HepG2 (cell line): Measurements from ENCODE around the gene IWS1. TPM values are rescaled to one million over a fixed set of nuclear protein-coding genes. Genes with fewer than 3 reads are reported as not detected.
A peak's percentile ranks its signal among the peaks of the same experiment; 100 is the strongest.

Experiments
- HMG20B ChIP-seq: conservative IDR thresholded peaks from 2 replicates; pipeline ENCODE4 v1.6.1; 2016; ENCODE audit warnings: missing genetic modification reagents, missing compliant biosample characterization
- KLF12 ChIP-seq: sonication (generic); formaldehyde crosslinking; IDR thresholded peaks from 2 replicates; pipeline ENCODE4 v1.4.0; 2020; ENCODE audit warnings: missing genetic modification reagents, borderline replicate concordance
- MAFG ChIP-seq: sonication (generic); formaldehyde crosslinking; IDR thresholded peaks from 2 replicates; pipeline ENCODE4 v1.5.1; 2020; ENCODE audit warnings: mild to moderate bottlenecking, missing genetic modification reagents
- NR1H2 ChIP-seq: sonication (generic); formaldehyde crosslinking; IDR thresholded peaks from 2 replicates; pipeline ENCODE4 v1.8.1; 2022; ENCODE audit warnings: low read depth, missing genetic modification reagents, borderline replicate concordance
- RORA ChIP-seq: sonication (generic); formaldehyde crosslinking; IDR thresholded peaks from 2 replicates; pipeline ENCODE4 v1.5.0; 2020; ENCODE audit warnings: mild to moderate bottlenecking, missing genetic modification reagents, moderate library complexity
- SALL1 ChIP-seq: sonication (generic); formaldehyde crosslinking; IDR thresholded peaks from 2 replicates; pipeline ENCODE4 v1.8.0; 2022; ENCODE audit warnings: mild to moderate bottlenecking, missing genetic modification reagents
- TOPORS ChIP-seq: sonication (generic); formaldehyde crosslinking; IDR thresholded peaks from 2 replicates; pipeline ENCODE4 v1.8.0; 2023; ENCODE audit warnings: mild to moderate bottlenecking, missing genetic modification reagents
- XRCC5 ChIP-seq: fragments of 200-400 bp; formaldehyde crosslinking; optimal IDR thresholded peaks from 2 replicates; pipeline ENCODE3; 2017; ENCODE audit warnings: mild to moderate bottlenecking, low read length
- ZKSCAN1 ChIP-seq: fragments of 150-350 bp; IDR thresholded peaks from 2 replicates; pipeline ENCODE4 v1.6.1; 2014; ENCODE audit warnings: low read length
- ZNF383 ChIP-seq: sonication (generic); formaldehyde crosslinking; IDR thresholded peaks from 2 replicates; pipeline ENCODE4 v1.4.0; 2020; ENCODE audit warnings: missing genetic modification reagents, mild to moderate bottlenecking, borderline replicate concordance
- polyA plus RNA-seq, 8 experiments: library from polyadenylated mRNA; depleted of rRNA in 3 of 8; stranded (reverse) in 7 of 8; unstranded in 1 of 8; fragments of >200 nt; fragmentation: Illumina TruSeq in 4 of 8; extraction: Trizol in 4 of 8; gene quantifications; 2 replicates each; pipeline versions ENCODE4 v1.2.1 to v1.2.3, GENCODE V29; 2011 to 2016; ENCODE audit warnings: low read depth in 4 of 8, missing spikeins in 1 of 8, mixed read lengths in 1 of 8; ENCODE audit not compliant: insufficient read depth in 1 of 8
- total RNA-seq, 5 experiments: library from RNA; depleted of rRNA; stranded (reverse); fragments of >200 nt; fragmentation: Illumina TruSeq; extraction: Trizol; gene quantifications; 2 replicates each; pipeline ENCODE4 v1.2.3, GENCODE V29; 2016; ENCODE audit warnings: low read depth in 1 of 5
- TF ChIP-seq, protein P1 (sequence below): sonication (generic); formaldehyde crosslinking; IDR thresholded peaks from 2 replicates; pipeline ENCODE4 v1.8.0; 2022; ENCODE audit warnings: mild to moderate bottlenecking, missing genetic modification reagents, borderline replicate concordance
- TF ChIP-seq, protein P2 (sequence below): sonication (generic); formaldehyde crosslinking; IDR thresholded peaks from 2 replicates; pipeline ENCODE4 v1.5.0; 2020; ENCODE audit warnings: mild to moderate bottlenecking, missing genetic modification reagents, borderline replicate concordance
- TF ChIP-seq, protein P3 (sequence below): sonication (generic); formaldehyde crosslinking; IDR thresholded peaks from 2 replicates; pipeline ENCODE4 v1.4.0; 2020; ENCODE audit warnings: mild to moderate bottlenecking, missing genetic modification reagents
- TF ChIP-seq, protein P4 (sequence below): sonication (generic); formaldehyde crosslinking; IDR thresholded peaks from 2 replicates; pipeline ENCODE4 v1.4.0; 2020; ENCODE audit warnings: missing genetic modification reagents, mild to moderate bottlenecking, borderline replicate concordance

The IWS1 gene
- total and polyA plus RNA-seq, 2 of the 13 experiments (the other 11 are each of a cell fraction or from before 2014, with no cell fraction given) = 28.9 to 62.3 TPM

DNA sequence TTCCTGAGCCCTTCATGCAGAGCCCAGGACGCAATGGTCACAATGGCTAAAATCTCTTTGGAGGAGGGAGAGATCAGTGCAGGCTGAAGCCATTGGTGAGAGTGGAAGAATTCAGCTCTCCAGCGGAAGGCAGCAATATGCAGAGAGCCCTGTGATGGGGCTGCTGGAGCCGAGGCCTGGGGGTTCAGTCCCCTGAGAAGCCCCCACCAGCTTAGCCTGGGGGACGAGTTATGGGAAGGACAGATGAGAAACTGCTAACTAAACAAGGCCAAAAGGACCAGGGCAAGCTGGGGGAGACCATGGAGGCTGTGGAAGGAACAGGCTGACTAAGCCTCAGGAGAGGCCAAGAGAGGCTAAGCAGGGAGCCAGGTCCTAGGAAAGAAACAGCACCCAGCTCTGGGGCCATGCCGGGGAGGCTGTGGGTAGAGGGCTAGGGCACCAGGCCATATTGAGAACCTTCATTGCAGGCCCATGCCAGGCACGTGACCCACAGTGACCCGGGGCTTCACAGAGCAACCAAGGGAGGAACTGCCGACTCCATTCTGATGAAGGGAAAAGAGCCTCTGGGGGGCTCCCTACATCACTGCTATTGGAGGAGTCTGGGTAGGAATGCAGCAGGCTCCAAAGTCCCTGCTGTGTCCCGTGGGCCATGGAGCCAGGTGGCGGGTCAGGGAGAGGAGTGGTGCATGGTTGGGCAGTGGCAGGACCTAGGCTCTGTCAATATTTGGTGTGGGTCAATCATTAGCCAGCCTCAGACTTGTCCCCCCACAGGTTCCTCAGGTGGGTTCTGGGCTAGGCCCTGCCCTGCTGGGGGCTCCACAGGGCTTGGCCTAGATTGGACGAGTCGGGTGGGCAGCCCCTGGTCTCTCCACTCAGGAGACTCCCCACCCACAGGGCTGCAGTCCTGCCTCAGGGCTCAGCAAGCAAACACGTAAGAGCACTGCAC is 88.2 kb downstream of the IWS1 start (continued):
- TF ChIP-seq, protein P1, sequence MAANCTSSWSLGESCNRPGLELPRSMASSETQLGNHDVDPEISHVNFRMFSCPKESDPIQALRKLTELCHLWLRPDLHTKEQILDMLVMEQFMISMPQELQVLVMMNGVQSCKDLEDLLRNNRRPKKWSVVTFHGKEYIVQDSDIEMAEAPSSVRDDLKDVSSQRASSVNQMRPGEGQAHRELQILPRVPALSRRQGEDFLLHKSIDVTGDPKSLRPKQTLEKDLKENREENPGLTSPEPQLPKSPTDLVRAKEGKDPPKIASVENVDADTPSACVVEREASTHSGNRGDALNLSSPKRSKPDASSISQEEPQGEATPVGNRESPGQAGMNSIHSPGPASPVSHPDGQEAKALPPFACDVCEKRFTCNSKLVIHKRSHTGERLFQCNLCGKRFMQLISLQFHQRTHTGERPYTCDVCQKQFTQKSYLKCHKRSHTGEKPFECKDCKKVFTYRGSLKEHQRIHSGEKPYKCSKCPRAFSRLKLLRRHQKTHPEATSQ = peak; percentile 96; the same call in 1 of the 2 replicates
- no peak for TF ChIP-seq RORA (CRISPR knock-in tag)
- TF ChIP-seq TOPORS = peak; percentile 88; the same call in 1 of the 2 replicates
- TF ChIP-seq KLF12 = no peak
- peak; percentile 86 for TF ChIP-seq HMG20B (CRISPR knock-in tag)
- TF ChIP-seq, protein P2, sequence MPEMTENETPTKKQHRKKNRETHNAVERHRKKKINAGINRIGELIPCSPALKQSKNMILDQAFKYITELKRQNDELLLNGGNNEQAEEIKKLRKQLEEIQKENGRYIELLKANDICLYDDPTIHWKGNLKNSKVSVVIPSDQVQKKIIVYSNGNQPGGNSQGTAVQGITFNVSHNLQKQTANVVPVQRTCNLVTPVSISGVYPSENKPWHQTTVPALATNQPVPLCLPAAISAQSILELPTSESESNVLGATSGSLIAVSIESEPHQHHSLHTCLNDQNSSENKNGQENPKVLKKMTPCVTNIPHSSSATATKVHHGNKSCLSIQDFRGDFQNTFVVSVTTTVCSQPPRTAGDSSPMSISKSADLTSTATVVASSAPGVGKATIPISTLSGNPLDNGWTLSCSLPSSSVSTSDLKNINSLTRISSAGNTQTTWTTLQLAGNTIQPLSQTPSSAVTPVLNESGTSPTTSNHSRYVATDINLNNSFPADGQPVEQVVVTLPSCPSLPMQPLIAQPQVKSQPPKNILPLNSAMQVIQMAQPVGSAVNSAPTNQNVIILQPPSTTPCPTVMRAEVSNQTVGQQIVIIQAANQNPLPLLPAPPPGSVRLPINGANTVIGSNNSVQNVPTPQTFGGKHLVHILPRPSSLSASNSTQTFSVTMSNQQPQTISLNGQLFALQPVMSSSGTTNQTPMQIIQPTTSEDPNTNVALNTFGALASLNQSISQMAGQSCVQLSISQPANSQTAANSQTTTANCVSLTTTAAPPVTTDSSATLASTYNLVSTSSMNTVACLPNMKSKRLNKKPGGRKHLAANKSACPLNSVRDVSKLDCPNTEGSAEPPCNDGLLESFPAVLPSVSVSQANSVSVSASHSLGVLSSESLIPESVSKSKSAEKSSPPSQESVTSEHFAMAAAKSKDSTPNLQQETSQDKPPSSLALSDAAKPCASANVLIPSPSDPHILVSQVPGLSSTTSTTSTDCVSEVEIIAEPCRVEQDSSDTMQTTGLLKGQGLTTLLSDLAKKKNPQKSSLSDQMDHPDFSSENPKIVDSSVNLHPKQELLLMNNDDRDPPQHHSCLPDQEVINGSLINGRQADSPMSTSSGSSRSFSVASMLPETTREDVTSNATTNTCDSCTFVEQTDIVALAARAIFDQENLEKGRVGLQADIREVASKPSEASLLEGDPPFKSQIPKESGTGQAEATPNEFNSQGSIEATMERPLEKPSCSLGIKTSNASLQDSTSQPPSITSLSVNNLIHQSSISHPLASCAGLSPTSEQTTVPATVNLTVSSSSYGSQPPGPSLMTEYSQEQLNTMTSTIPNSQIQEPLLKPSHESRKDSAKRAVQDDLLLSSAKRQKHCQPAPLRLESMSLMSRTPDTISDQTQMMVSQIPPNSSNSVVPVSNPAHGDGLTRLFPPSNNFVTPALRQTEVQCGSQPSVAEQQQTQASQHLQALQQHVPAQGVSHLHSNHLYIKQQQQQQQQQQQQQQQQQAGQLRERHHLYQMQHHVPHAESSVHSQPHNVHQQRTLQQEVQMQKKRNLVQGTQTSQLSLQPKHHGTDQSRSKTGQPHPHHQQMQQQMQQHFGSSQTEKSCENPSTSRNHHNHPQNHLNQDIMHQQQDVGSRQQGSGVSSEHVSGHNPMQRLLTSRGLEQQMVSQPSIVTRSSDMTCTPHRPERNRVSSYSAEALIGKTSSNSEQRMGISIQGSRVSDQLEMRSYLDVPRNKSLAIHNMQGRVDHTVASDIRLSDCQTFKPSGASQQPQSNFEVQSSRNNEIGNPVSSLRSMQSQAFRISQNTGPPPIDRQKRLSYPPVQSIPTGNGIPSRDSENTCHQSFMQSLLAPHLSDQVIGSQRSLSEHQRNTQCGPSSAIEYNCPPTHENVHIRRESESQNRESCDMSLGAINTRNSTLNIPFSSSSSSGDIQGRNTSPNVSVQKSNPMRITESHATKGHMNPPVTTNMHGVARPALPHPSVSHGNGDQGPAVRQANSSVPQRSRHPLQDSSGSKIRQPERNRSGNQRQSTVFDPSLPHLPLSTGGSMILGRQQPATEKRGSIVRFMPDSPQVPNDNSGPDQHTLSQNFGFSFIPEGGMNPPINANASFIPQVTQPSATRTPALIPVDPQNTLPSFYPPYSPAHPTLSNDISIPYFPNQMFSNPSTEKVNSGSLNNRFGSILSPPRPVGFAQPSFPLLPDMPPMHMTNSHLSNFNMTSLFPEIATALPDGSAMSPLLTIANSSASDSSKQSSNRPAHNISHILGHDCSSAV = no peak; the same call in 1 of the 2 replicates
- TF ChIP-seq ZKSCAN1 = no peak
- TF ChIP-seq, protein P3, sequence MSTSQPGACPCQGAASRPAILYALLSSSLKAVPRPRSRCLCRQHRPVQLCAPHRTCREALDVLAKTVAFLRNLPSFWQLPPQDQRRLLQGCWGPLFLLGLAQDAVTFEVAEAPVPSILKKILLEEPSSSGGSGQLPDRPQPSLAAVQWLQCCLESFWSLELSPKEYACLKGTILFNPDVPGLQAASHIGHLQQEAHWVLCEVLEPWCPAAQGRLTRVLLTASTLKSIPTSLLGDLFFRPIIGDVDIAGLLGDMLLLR = peak; percentile 6; the same call in 1 of the 2 replicates
- TF ChIP-seq, protein P4, sequence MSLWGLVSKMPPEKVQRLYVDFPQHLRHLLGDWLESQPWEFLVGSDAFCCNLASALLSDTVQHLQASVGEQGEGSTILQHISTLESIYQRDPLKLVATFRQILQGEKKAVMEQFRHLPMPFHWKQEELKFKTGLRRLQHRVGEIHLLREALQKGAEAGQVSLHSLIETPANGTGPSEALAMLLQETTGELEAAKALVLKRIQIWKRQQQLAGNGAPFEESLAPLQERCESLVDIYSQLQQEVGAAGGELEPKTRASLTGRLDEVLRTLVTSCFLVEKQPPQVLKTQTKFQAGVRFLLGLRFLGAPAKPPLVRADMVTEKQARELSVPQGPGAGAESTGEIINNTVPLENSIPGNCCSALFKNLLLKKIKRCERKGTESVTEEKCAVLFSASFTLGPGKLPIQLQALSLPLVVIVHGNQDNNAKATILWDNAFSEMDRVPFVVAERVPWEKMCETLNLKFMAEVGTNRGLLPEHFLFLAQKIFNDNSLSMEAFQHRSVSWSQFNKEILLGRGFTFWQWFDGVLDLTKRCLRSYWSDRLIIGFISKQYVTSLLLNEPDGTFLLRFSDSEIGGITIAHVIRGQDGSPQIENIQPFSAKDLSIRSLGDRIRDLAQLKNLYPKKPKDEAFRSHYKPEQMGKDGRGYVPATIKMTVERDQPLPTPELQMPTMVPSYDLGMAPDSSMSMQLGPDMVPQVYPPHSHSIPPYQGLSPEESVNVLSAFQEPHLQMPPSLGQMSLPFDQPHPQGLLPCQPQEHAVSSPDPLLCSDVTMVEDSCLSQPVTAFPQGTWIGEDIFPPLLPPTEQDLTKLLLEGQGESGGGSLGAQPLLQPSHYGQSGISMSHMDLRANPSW (CRISPR knock-in tag) = peak; percentile 97
- no peak for TF ChIP-seq NR1H2 (CRISPR knock-in tag)
- TF ChIP-seq XRCC5 = peak; percentile 88
- TF ChIP-seq SALL1 (CRISPR knock-in tag) = peak; percentile 99
- TF ChIP-seq ZNF383 = peak; percentile 21; the same call in 1 of the 2 replicates
- no peak for TF ChIP-seq MAFG (CRISPR knock-in tag)
